ENCODE results near the gene SAYSD1.

Gene SAYSD1

DNA sequence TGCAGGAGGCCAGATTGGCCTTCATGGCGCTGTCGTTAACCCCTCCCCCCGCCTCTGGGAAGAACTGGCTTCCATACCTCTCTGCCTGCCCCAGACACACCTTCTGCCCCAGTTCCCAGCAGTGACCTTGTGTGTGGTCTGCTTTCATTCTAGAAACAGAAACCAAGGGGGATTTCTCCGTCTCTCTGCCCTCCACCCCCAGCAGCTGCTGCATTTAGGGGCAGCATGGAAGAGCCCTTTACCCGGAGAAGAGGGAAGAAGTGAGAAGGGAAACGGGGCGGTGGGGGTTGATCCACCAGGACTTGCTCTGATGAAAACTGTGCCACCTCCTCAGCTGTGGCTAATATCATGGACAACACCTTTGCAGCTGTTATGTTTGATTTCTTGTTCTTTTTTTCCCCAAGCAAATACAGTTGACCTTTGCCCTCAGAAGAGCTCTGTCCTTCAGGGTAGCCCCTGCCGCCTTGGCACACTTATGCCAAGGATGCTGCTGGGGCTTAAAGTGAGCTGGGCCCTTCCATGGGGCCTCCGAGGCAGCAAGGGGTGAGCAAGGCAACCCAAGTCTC is 60.3 kb downstream of the SAYSD1 start:
- Histone ChIP-seq H3K9me3 (no peaks in the 10 kb centered on the region), H3K4me1 (no peaks in the 10 kb centered on the region), H3K27me3 (ENCODE audit: low read depth) (no peaks in the 10 kb centered on the region), H3K4me3 (no peak overlapping the region), H3K36me3 (replicated peaks) (no peaks in the 10 kb centered on the region; the same call in 1 of the 2 replicates)
- in situ Hi-C loops (cut with MboI; ENCODE audit: low sequenced_read_pairs): no loop called here
- DNase-seq (ENCODE audit: low spot score in 2 of 2): no peak
